Endothelial cell of umbilical vein (primary cell): ENCODE data around the gene HSFX3.
"Not testable (repeated sequence)": the region's sequence is repeated elsewhere in the genome, so short reads cannot be mapped to it uniquely, and the experiment has no call there.

Source experiments
- CTCF ChIP-seq, 2 donors: IDR thresholded peaks; 1 replicate in 1 of 2; 2 replicates in 1 of 2; pipeline ENCODE4 v1.5.1; 2011; ENCODE audit warnings: low read length in 2 of 2, mild to moderate bottlenecking in 2 of 2, moderate library complexity in 2 of 2, control low read depth in 1 of 2, inconsistent platforms in 1 of 2, low read depth in 1 of 2; ENCODE audit not compliant: insufficient read depth in 1 of 2; ENCODE audit errors: extremely low read depth in 1 of 2
- EZH2 ChIP-seq: IDR thresholded peaks from 2 replicates; pipeline ENCODE4 v1.6.1; 2012; ENCODE audit warnings: borderline replicate concordance, low read depth, mild to moderate bottlenecking, moderate library complexity, low read length, inconsistent platforms; ENCODE audit not compliant: severe bottlenecking
- FOS ChIP-seq: IDR thresholded peaks from 2 replicates; pipeline ENCODE4 v1.6.1; 2011; ENCODE audit warnings: mild to moderate bottlenecking, low read length, moderate library complexity, borderline replicate concordance; ENCODE audit not compliant: insufficient read depth
- JUN ChIP-seq: IDR thresholded peaks from 2 replicates; pipeline ENCODE4 v1.6.1; 2011; ENCODE audit warnings: borderline replicate concordance, low read depth; ENCODE audit not compliant: insufficient read length, insufficient read depth
- MAX ChIP-seq: IDR thresholded peaks from 2 replicates; pipeline ENCODE4 v1.6.1; 2011; ENCODE audit not compliant: insufficient read depth, insufficient read length
- POLR2A ChIP-seq: IDR thresholded peaks from 2 replicates; pipeline ENCODE4 v1.6.1; 2012; ENCODE audit warnings: low read depth, mild to moderate bottlenecking, control low read depth, low read length
- POLR2AphosphoS5 ChIP-seq: IDR thresholded peaks from 2 replicates; pipeline ENCODE4 v1.6.1; 2012; ENCODE audit warnings: low read depth, mild to moderate bottlenecking, control low read depth, low read length, moderate library complexity; ENCODE audit not compliant: insufficient read depth

GRCh38 chrX:149532868-149533267, 16.9 kb downstream of the HSFX3 start:
- TF ChIP-seq EZH2; CTCF (IDR thresholded peaks at IDR 0.05; ENCODE audit: extremely low read depth in 1 of 2, insufficient read depth in 1 of 2, low read depth in 1 of 2, low read length in 2 of 2); POLR2AphosphoS5; MAX; JUN; POLR2A; FOS: not testable (repeated sequence)
